SIG-M5 (cell line): ENCODE data around the gene NMU.
"Not testable (repeated sequence)": the region's sequence is repeated elsewhere in the genome, so short reads cannot be mapped to it uniquely, and the experiment has no call there.

Source experiments
- DNase-seq: peaks from one replicate; lab custom pipeline; 2025; lab: John Stamatoyannopoulos, UW

NMU gene

DNA sequence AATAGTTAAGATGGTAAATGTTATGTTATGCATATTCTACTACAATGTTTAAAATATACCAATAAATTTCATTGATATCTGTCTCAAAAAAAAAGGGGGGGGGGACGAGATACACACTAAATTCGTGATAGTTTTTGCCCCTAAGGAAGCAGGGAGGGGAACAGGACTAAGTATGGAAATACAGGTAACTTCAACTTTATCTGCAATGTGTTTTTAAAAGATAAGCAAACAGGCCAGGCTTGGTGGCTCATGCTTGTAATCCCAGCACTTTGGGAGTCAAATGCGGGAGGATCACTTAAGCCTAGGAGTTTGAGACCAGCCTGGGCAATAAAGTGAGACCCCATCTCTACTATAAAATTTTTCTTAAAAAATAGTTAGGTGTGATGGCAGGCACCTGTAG is 76.0 kb downstream of the NMU start:
- DNase-seq, result no peak

DNA sequence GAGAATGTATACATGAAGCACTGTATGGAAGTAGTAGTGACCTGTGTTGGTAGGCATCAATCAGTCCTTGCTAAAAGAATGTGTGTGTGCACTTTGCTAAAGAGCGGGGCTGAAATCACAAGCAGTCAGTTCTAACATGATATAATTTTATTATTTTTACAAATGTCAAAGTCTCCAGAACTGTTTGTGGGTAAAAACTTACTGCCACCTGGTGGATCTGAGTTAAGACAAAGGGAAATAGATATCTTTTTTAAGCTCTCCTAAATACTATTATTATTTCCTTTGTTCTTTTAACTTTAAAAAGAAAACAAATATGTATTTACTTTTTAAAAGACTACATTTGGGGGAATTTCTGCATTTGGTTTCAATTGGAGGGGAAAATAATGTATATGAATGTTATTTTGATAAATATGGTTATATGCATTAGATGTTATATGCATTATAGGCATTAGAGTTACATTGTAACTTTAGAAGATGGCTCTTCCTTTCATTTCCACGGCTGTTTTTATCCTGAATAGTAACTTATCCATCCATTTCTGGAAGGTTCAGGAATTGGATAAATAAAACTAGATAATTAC is 81.6 kb downstream of the NMU start:
- no peak for DNase-seq

DNA sequence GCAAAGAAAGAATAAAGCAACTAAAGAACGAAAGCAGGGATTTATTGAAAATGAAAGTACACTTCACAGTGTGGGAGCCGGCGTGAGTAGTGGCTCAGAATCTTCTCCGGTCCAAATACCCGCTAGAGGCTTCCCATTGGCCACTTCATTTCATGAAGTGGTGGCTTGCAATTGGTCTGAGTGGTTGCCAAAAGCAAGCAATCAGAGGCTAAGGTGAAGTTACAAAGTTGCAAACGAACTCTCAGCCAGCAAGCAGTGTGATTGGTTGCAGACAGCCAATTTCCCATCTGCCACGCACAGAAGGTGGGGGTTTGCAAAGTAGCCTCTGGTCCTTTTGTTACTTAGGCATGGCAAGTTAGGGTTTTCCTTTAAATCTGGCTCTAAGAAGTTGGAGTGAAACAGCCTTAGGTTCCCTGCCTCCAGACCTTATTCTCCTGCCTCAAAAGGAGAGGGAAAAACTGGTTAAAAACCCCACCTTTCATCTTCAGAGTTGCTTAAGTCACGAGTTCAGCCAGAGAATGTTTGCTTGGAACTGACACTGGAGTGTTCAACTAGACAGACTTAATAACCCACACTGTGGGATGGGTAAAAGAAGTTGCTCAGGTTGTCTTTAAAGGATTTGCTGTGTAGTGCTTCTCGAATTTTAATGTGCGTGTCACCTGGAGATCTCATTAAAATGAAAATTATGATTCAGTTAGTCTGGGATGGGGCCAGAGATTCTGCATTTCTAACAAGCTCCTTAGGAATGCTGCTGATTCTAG is 82.5 kb downstream of the NMU start:
- no peak for DNase-seq

DNA sequence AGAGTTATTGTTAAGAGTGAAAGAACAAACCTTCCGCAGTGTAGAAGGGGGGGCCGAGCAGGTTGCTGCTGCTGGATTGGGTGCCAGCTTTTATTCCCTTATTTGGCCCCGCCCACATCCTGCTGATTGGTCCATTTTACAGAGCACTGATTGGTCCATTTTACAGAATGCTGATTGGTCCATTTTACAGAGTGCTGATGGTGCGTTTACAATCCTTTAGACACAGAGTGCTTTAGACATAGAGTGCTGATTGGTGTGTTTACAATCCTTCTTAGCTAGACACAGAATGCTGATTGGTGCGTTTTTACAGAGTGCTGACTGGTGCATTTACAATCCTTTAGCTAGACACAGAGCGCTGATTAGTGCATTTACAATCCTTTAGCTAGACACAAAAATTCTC is 84.1 kb downstream of the NMU start:
- not testable (repeated sequence) for DNase-seq

DNA sequence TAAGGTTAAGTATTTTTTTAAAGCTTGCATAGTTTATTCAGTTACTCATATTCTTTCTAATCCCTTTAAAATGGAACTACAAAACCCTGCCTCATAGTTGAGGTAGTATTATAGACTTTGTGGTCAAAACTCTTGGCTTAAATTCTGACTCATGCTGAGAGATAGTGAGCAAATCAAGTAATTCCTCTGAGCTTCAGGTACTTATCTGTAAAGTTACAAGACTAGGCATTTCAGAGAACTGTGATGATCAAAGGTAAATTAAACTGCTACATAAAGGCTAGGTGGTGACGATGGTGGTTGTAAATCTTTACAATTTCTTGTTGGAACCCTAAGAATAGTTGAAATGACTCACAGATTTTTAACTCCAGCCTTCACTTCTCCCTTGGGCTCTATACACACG is 86.2 kb downstream of the NMU start:
- DNase-seq, result no peak

DNA sequence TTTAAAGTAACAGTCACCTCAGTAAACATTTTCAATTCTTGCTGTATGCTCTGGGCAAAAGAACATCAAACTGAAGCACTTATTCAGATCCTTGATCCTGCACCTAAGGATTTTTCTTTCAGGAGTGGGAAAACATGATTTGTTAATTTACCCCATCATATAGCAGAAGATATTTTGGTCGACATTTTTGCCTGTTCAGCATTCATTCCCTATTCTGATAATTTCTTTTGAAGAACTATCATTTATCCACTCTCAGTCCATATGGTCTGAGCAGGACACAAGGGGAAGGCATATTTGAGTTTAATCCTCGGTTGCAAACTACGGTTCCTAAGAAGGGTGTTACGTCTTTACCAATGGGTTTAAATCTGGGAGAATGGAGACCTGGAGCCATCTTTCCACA is 88.2 kb downstream of the NMU start:
- no peak for DNase-seq

DNA sequence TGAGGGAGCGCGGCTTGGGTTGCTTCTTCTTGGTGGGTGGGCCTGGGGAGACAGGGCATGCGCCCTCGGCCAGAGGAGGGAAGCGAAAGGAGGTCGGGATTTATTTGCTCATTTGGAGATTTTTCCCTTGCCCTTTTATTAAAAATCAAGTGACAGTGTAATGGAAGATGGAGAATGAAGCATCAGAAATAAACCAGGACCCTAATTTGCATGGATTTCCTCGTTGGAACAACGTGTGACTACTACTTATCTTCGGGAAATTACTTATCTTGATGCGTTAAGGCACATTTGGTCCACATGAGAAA is 88.7 kb downstream of the NMU start:
- DNase-seq, result no peak

DNA sequence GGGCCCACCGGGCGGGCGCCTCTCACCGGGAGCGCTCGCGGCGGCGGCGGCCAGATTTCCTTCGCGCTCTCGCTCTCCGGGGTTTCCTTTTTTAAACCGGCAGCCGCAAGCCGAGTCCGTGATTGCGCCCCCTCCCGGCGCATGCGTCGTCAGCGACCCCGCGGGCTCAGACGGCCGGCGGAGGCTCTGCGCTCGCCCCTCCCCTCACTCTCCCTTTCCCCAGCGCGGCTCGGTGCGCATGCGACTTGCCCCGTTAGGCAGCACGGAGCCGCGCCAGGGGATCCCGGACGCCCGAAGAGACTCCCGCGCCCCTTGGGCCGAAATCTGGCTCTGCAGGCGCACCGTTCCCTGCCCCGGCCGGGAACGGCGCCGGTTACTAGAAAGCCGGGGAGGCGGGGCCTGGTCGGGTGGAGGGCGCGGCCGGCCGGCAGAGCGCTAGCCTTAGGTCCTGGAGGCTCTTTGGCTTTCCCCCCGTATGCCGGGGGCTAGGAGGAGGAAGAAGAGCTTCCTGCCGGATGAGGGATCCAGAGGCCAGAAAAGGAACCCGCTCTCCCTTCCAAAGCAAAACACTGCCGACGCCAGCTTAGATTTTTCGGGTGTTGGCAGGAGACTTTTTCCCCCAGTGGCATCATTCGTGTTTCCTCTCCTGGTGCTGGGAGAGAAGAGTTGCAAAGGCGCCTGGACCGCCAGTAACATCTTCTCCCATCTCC is 89.2 kb downstream of the NMU start, which contains the start of gene CLOCK:
Gene CLOCK, minus strand, starts transcription at position 154 of the 710 bp plus-strand sequence. CDS start 64,124 bp downstream, outside the sequence.
- no peak for DNase-seq

DNA sequence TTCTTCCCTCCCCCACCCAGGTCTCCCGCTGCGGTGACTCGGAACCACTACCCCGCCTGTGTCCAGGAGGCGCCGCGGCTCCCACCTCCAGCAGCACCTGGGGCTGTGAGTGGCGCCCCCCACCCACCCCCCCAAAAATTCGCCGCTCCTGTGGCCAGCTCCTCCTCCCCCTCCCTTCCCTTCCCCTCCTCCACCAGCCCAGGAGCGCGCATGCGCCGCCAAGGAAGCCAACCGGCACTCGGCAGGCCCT is 89.7 kb downstream of the NMU start:
- DNase-seq, result no peak

DNA sequence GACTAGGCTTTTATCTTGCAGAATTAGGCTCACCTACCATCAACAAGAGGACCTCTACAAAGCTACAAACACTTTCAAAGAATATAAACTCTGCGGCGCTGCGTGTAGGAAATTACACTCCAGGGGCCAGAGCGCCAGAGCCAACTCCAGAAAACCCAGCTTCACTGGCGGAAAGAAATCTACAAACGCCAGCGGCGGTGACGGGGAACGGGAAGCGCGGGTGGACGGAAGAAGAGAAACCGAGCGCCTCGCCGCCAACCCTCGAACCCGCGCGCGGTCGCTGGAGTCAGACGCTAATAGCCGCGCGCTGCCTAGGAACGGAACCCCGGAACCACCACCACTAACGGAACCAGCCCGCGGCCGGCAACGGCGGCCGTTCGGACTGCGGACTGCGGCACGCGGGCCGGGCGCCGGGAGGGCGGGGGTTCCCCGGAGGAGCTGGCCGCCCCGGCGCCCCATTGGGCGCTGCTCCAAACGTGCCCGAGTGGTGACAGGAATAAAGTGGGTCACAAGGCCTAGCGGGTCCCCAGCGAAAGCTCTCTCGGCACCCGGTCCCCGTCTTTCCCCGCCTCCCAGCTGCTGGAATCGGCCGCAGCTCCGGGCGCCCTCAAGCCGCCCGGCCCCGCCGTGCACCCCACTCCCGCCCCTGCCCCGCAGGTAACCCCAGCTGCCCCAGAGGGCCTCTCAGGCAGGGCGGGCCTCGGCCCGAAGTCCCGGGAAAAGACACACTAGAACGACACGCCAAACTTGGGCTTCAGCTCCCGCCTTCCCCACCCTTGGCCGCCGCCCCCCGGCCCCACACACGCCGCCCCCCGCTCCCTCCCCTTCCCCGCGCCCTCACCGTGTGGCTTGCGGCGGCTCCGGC is 90.2 kb downstream of the NMU start:
- no peak for DNase-seq
